ENCODE data around the gene XPO6. TPM values are rescaled to one million over a fixed set of nuclear protein-coding genes. Genes with fewer than 3 reads are reported as not detected.
A peak's percentile ranks its signal among the peaks of the same experiment; 100 is the strongest.

The XPO6 gene
- total RNA-seq, 1 donor from 2014 or later = 84.8 TPM

DNA sequence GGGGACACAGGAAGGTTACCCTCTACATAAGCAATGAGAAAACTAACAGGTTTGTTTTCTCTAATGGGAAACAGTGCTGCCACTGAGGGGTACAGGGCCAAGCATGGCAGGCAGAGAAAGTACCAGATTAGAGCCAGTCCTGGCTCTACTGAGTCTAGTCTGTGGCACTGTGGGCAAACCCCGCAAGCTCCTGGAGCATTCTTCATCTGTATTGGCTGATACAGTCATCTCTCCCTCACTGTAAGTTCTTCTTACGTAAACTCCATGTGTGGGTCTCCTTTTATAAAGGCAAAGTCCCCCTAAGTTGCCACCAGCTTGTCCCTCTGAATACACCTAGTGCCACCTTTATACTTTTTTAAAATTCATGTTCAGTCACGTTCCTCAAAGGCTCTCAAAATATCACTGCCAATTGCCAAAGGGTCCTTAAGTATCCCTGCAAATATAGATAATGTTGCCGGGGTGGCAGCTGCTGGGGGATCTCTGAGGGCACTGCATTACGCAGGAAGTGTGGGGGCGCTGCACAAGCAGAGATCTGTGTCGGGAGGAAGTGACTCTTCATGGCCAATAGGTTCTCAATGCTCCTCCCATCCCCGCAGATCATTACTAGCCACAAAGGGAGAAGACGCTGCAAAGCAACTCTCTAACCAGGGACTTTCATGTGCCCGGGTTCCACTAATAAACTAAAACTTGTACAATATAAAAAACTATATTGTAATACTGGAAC lies 18.8 kb downstream of the XPO6 start:
- Histone ChIP-seq H3K4me3 (ENCODE audit: low read depth, low read length) (no peak overlapping the region), H3K27me3 (ENCODE audit: control insufficient read depth, insufficient read depth, low read length) (no peaks in the 10 kb centered on the region), H3K36me3 (ENCODE audit: control insufficient read depth, insufficient read depth, low read length) (peaks cover 1% of the 10 kb centered on the region)
- TF ChIP-seq, protein P1, sequence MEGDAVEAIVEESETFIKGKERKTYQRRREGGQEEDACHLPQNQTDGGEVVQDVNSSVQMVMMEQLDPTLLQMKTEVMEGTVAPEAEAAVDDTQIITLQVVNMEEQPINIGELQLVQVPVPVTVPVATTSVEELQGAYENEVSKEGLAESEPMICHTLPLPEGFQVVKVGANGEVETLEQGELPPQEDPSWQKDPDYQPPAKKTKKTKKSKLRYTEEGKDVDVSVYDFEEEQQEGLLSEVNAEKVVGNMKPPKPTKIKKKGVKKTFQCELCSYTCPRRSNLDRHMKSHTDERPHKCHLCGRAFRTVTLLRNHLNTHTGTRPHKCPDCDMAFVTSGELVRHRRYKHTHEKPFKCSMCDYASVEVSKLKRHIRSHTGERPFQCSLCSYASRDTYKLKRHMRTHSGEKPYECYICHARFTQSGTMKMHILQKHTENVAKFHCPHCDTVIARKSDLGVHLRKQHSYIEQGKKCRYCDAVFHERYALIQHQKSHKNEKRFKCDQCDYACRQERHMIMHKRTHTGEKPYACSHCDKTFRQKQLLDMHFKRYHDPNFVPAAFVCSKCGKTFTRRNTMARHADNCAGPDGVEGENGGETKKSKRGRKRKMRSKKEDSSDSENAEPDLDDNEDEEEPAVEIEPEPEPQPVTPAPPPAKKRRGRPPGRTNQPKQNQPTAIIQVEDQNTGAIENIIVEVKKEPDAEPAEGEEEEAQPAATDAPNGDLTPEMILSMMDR (IDR thresholded peaks at IDR 0.05; ENCODE audit: insufficient read depth, low read length, severe bottlenecking) = no peak
- no peak for FAIRE-seq
- peak; percentile 25 for DNase-seq (ENCODE audit: low read depth)

DNA sequence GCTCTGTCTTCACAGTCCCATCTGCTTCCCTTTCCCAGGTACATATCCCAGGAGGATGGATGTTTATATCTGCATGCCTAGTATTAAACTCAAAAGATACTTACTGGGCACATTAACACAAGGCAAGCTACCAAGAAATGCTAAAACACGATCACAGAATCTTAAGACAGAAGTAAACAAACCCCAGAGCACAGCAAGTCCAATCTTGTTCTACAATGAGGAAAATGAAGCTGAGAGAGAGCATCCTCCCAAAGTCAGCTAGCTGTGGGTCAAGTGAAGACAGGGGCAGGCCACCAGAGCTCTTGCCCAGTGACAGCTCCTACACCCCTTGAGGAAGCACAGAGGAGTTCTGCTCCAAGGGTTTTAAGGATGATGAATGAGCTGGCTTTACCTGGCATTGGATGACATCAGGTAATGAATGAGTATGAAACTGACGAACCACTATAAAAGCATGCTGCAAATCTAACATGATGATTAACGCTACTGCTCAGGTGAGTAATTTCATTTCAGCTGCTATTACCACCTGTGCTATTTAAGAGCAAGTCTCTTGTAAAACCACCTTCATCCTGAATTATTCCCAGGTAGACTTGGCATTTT lies 20.3 kb downstream of the XPO6 start:
- Histone ChIP-seq H3K36me3 (ENCODE audit: control insufficient read depth, insufficient read depth, low read length) (peaks cover 1% of the 10 kb centered on the region), H3K27me3 (ENCODE audit: control insufficient read depth, insufficient read depth, low read length) (no peaks in the 10 kb centered on the region), H3K4me3 (ENCODE audit: low read depth, low read length) (no peak overlapping the region)
- TF ChIP-seq, protein P1 (IDR thresholded peaks at IDR 0.05; ENCODE audit: insufficient read depth, low read length, severe bottlenecking) = no peak
- DNase-seq (ENCODE audit: low read depth) (peak; percentile 98), FAIRE-seq (no peak)

- Histone ChIP-seq H3K36me3 (ENCODE audit: control insufficient read depth, insufficient read depth, low read length) (no peaks in the 10 kb centered on the region), H3K4me3 (ENCODE audit: low read depth, low read length) (no peak overlapping the region), H3K27me3 (ENCODE audit: control insufficient read depth, insufficient read depth, low read length) (no peaks in the 10 kb centered on the region)
- DNase-seq (ENCODE audit: low read depth) (peak; percentile 44), FAIRE-seq (no peak)
- TF ChIP-seq, protein P1 (IDR thresholded peaks at IDR 0.05; ENCODE audit: insufficient read depth, low read length, severe bottlenecking) = no peak
Measured at GRCh38 chr16:28189245-28189644, 22.5 kb downstream of the XPO6 start.

DNA sequence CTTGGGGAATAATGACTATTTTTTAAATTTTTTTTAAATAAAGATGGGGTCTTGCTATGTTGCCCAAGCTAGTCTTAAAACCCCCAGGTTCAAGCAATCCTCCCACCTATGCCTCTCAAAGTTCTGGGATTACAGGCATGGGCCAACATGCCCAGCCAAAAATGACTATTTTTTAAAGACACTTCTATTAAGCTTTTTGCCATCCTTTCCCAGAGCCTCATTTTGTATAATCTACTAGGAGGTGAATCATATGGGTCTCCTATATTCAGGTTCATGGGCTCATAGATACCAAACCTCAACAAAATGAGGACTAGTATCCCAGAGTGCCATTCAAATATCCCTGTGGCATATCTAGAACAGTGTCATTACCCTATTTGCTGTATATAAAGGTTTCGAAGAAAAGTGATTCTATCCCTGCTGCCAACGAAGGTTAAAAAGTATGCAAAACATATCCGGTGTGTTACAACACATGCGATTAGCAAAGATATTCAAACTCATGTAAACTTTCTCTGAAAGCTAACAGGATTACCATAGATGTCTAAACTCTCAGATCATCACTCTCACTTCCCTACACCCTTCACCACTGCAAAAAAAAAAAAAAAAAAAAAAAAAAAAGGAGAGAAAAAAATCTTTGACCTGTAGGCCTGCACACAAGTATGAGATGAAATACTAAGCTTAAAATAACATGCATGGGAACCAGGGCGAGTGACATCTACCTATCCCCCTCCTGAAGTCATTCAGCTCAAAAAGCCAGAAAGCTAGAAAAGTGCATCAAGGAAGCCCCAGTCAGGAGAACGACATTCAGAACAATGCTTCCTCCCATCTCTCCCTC lies 23.5 kb downstream of the XPO6 start:
- no peaks in the 10 kb centered on the region for H3K27me3 ChIP-seq (ENCODE audit: control insufficient read depth, insufficient read depth, low read length)
- TF ChIP-seq, protein P1 (IDR thresholded peaks at IDR 0.05; ENCODE audit: insufficient read depth, low read length, severe bottlenecking) = no peak
- no peak for DNase-seq (ENCODE audit: low read depth)
- no peaks in the 10 kb centered on the region for H3K36me3 ChIP-seq (ENCODE audit: control insufficient read depth, insufficient read depth, low read length)
- FAIRE-seq = no peak
- no peak overlapping the region for H3K4me3 ChIP-seq (ENCODE audit: low read depth, low read length)

- FAIRE-seq (no peak), DNase-seq (ENCODE audit: low read depth) (no peak)
- TF ChIP-seq, protein P1 (IDR thresholded peaks at IDR 0.05; ENCODE audit: insufficient read depth, low read length, severe bottlenecking) = no peak
- H3K27me3 ChIP-seq (ENCODE audit: control insufficient read depth, insufficient read depth, low read length) = no peaks in the 10 kb centered on the region
- H3K4me3 ChIP-seq (ENCODE audit: low read depth, low read length) = no peak overlapping the region
- H3K36me3 ChIP-seq (ENCODE audit: control insufficient read depth, insufficient read depth, low read length) = no peaks in the 10 kb centered on the region
Measured at GRCh38 chr16:28187595-28188004, 24.2 kb downstream of the XPO6 start.

Measured in bronchial epithelial cell (primary cell).